ENCODE results near the gene FBXO44. TPM values are rescaled to one million over a fixed set of nuclear protein-coding genes. Genes with fewer than 3 reads are reported as not detected.

Gene FBXO44
- total and polyA plus RNA-seq, 12 donors = 6.3 to 121 (median 38.1) TPM

DNA sequence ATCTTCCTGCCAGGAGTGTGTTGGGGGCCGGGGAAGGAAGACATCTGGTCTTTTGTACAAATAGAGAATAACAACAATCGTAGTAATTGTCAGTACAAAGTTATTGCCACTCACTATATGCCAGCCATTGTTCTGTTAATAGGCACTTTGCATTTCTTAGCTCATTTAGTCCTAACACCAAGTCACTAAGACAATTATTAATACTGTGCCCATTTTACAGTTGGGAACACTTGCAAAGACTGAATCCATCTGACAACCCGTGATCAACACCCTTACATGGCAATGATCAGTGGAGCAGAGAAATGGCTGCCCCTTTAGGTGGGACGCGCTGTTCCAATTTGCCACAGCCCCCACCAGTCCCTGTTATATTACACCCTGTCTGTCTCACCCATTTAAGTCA, 33.8 kb upstream of the FBXO44 start:
- Histone ChIP-seq H3K9me3 (replicated peaks in 1 of 3) (no peaks in the 10 kb centered on the region), H3K27me3 (no peaks in the 10 kb centered on the region), H3K4me1 (replicated peaks in 1 of 2) (no peaks in the 10 kb centered on the region), H3K4me3 (no peak overlapping the region), H3K36me3 (replicated peaks in 1 of 2) (no peaks in the 10 kb centered on the region), H3K27ac (no peak overlapping the region)
- WGBS, 4 donors = 74 to 83% (median 78%) methylated on average over 5 of the region's 5 CpGs
- intact Hi-C loops (cut with DNase I) = no loop called here
- no peak for DNase-seq
- TF ChIP-seq POLR2A (IDR thresholded peaks at IDR 0.05) = no peak
- TF ChIP-seq, protein P1, sequence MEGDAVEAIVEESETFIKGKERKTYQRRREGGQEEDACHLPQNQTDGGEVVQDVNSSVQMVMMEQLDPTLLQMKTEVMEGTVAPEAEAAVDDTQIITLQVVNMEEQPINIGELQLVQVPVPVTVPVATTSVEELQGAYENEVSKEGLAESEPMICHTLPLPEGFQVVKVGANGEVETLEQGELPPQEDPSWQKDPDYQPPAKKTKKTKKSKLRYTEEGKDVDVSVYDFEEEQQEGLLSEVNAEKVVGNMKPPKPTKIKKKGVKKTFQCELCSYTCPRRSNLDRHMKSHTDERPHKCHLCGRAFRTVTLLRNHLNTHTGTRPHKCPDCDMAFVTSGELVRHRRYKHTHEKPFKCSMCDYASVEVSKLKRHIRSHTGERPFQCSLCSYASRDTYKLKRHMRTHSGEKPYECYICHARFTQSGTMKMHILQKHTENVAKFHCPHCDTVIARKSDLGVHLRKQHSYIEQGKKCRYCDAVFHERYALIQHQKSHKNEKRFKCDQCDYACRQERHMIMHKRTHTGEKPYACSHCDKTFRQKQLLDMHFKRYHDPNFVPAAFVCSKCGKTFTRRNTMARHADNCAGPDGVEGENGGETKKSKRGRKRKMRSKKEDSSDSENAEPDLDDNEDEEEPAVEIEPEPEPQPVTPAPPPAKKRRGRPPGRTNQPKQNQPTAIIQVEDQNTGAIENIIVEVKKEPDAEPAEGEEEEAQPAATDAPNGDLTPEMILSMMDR (IDR thresholded peaks at IDR 0.05) = no peak

DNA sequence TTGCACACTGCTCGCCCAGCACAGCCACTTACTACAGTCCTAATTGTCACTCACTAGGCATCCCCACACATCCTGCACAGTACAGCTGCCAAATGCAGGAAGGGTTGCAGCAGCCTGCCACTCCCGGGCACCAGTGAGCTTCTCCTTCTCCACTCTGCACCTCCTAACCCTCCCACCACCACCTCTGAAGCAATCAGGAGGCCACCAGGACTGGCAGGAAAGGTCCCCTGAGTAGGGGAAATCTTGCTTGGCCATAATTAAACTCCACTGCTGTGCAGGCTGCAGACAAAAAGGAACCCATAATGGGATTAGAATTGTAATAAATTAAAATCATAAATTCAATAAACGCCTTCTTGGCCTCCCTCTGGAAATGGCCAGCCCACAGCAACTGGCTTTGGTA, 32.3 kb upstream of the FBXO44 start:
- WGBS, 4 donors = 45 to 51% (median 48%) methylated on average over 3 of the region's 3 CpGs
- H3K27me3 ChIP-seq = no peaks in the 10 kb centered on the region

DNA sequence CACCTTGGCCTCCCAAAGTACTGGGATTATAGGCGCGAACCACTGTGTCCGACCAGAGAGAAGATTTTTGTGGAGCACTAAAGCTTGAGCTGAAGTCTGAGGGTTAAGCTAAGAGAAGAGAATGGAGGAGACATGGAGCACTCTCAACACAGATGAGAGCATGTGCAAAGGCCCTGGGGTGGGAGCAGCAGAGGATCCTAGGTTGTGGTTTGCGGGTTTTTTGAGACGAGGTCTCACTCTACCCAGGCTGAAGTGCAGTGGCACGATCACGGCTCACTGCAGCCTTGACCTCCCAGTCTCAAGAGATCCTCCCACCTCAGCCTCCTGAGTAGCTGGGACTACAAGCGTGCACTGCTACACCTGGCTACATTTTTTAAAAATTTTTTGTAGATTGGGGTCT, 31.0 kb upstream of the FBXO44 start:
- H3K27ac ChIP-seq = no peak overlapping the region
- intact Hi-C loops (cut with DNase I) = no loop called here
- H3K4me3 ChIP-seq = no peak overlapping the region
- H3K4me1 ChIP-seq (replicated peaks in 1 of 2) = no peaks in the 10 kb centered on the region
- no peaks in the 10 kb centered on the region for H3K27me3 ChIP-seq
- no peaks in the 10 kb centered on the region for H3K36me3 ChIP-seq (replicated peaks in 1 of 2)
- TF ChIP-seq, protein P1 (IDR thresholded peaks at IDR 0.05) = no peak
- TF ChIP-seq POLR2A (IDR thresholded peaks at IDR 0.05) = no peak
- WGBS, 4 donors = 71 to 74% (median 72%) methylated on average over 8 of the region's 8 CpGs
- no peaks in the 10 kb centered on the region for H3K9me3 ChIP-seq (replicated peaks in 1 of 3)
- no peak for DNase-seq

More for the DNA sequence above, 32.3 kb upstream of the FBXO44 start:
- Histone ChIP-seq H3K4me1 (replicated peaks in 1 of 2) (no peaks in the 10 kb centered on the region), H3K36me3 (replicated peaks in 1 of 2) (no peaks in the 10 kb centered on the region), H3K9me3 (replicated peaks in 1 of 3) (no peaks in the 10 kb centered on the region), H3K27ac (no peak overlapping the region), H3K4me3 (no peak overlapping the region)
- intact Hi-C loops (cut with DNase I) = no loop called here
- TF ChIP-seq, protein P1 (IDR thresholded peaks at IDR 0.05) = no peak
- TF ChIP-seq POLR2A (IDR thresholded peaks at IDR 0.05) = no peak
- no peak for DNase-seq

DNA sequence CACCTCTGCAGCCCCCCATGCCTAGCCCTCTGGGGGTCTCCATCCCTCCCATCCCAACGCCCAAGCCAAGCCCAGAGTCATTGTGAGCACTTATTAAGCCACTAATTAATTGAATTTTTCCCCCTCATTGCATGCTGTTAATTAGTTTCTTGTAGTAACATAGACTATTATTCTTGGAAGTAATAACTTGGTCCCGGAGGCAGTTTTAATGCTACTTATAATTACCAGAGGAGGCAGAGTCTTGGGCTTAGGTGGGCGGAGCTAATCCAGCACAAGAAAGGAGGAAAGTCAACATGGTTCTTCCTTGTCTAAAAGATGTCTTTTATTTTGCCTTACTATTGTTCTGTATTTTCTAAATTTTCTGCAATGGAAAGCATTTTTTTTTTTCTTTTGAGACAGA, 28.1 kb upstream of the FBXO44 start:
- Histone ChIP-seq H3K36me3 (replicated peaks in 1 of 2) (no peaks in the 10 kb centered on the region), H3K4me3 (no peak overlapping the region), H3K9me3 (replicated peaks in 1 of 3) (no peaks in the 10 kb centered on the region), H3K4me1 (replicated peaks in 1 of 2) (no peaks in the 10 kb centered on the region), H3K27ac (no peak overlapping the region), H3K27me3 (no peaks in the 10 kb centered on the region)
- intact Hi-C loops (cut with DNase I) = no loop called here
- DNase-seq = no peak
- 67 to 74% (median 69%) methylated on average over 3 of the region's 3 CpGs for WGBS, 4 donors
- TF ChIP-seq POLR2A (IDR thresholded peaks at IDR 0.05) = no peak
- TF ChIP-seq, protein P1 (IDR thresholded peaks at IDR 0.05) = no peak

All from adrenal gland (tissue), 12 donors.